HG03175 (cell line): Measurements from ENCODE around the gene TCP10L.

Experiments used
- ATAC-seq: cut with Tn5 transposase; IDR thresholded peaks from one replicate; pipeline ENCODE4 v1.9.1; 2021; ENCODE audit warnings: mild to moderate bottlenecking, moderate library complexity; ENCODE audit not compliant: unreplicated experiment

Gene TCP10L

GRCh38 chr21:32525282-32525681 is 60.0 kb downstream of the TCP10L start:
- ATAC-seq, result no peak

- no peak for ATAC-seq
Measured at GRCh38 chr21:32523988-32524719, 61.2 kb downstream of the TCP10L start.
